ENCODE results near the gene FAM3D. TPM values are rescaled to one million over a fixed set of nuclear protein-coding genes. Genes with fewer than 3 reads are reported as not detected.

Gene FAM3D
- total and polyA plus RNA-seq, 10 of the 15 experiments (the other 5 are each of a cell fraction or from before 2014, with no cell fraction given), result 0.04 to 0.07 TPM; not detected in 8

- SMC1A ChIA-PET (ENCODE audit: uncharacterized antibody, unreplicated experiment), result no interaction called here
- DNase-seq (ENCODE audit: low read depth, low spot score) (no peak), FAIRE-seq (no peak), ATAC-seq (no peak)
- WGBS (ENCODE audit: insufficient coverage, insufficient replicate concordance, low lambda C conversion rate, missing lambda C conversion rate), result 48% methylated on average over 9 of the region's 9 CpGs
- no peaks in the 10 kb centered on the region for H4K20me1 ChIP-seq (ENCODE audit: control insufficient read depth, insufficient read depth)
- no peaks in the 10 kb centered on the region; a peak in 1 of 4 replicates for H3K27me3 ChIP-seq (replicated peaks in 1 of 2; ENCODE audit: control insufficient read depth in 2 of 2, insufficient read depth in 2 of 2, low read length in 1 of 2)
- H3K9ac ChIP-seq (ENCODE audit: control insufficient read depth, insufficient read depth, low read length), result no peak overlapping the region
- intact Hi-C loops (cut with micrococcal nuclease; ENCODE audit: unreplicated experiment) (no loop called here), in situ Hi-C loops (cut with MboI) (no loop called here)
- H3K4me1 ChIP-seq (ENCODE audit: control insufficient read depth, insufficient read depth, low read length), result peaks cover 5% of the 10 kb centered on the region; the same call in 1 of the 2 replicates
- H3K4me3 ChIP-seq, result no peak overlapping the region
- no peak overlapping the region for H2AFZ ChIP-seq (ENCODE audit: control insufficient read depth, low read depth, low read length)
- RAD21 ChIA-PET (ENCODE audit: unreplicated experiment), result interaction anchor here (1.3 kb wide), 1 partner anchor 17 kb away, joined by 3 read pairs; no protein-coding TSS in a partner anchor
- H3K79me2 ChIP-seq (ENCODE audit: control insufficient read depth, insufficient read depth, low read length), result no peaks in the 10 kb centered on the region
- H3K9me3 ChIP-seq (replicated peaks; ENCODE audit: control insufficient read depth, insufficient read depth, low read length), result no peaks in the 10 kb centered on the region
- POLR2A ChIA-PET, result no interaction called here
- no peak overlapping the region for H3K4me2 ChIP-seq (ENCODE audit: control insufficient read depth, insufficient read depth)
- no peak overlapping the region for H3K27ac ChIP-seq (ENCODE audit: control insufficient read depth, insufficient read depth)
- no TSS peak for BruUV-seq (replicated peaks)
- TF ChIP-seq CEBPZ (IDR thresholded peaks at IDR 0.05; ENCODE audit: low read depth, low read length), result no peak
- no peak for TF ChIP-seq E2F4 (IDR thresholded peaks at IDR 0.05; ENCODE audit: low read depth, low read length)
- no peaks in the 10 kb centered on the region for H3K36me3 ChIP-seq (ENCODE audit: control insufficient read depth in 2 of 2, insufficient read depth in 2 of 2, low read length in 1 of 2)
- CTCF ChIA-PET, result interaction anchor here (0.6 to 1.1 kb wide), 3 partner anchors 42 to 288 kb away, joined by 3 to 4 read pairs (median 4); no protein-coding TSS in a partner anchor
These were observed 53.7 kb downstream of the FAM3D start for GRCh38 chr3:58612830-58613229.
